Measurements from ENCODE around the gene GPS1. TPM values are rescaled to one million over a fixed set of nuclear protein-coding genes. Genes with fewer than 3 reads are reported as not detected.
A peak's percentile ranks its signal among the peaks of the same experiment; 100 is the strongest.

The GPS1 gene
- total and polyA plus RNA-seq, 9 of the 15 experiments (the other 6 are each of a cell fraction or from before 2014, with no cell fraction given) = 3.1 to 167 (median 69.9) TPM

- TF ChIP-seq THRA (IDR thresholded peaks at IDR 0.05) = no peak
- TF ChIP-seq NRF1 (conservative IDR thresholded peaks at IDR 0.05 in 1 of 2, IDR thresholded peaks at IDR 0.05 in 1 of 2) = peak; percentile 87 to 89
- no peak for TF ChIP-seq MIER1 (IDR thresholded peaks at IDR 0.05; ENCODE audit: low read depth)
- TF ChIP-seq RNF2 (IDR thresholded peaks at IDR 0.05) = peak; percentile 71
- peak; percentile 66 for TF ChIP-seq NEUROD1 (IDR thresholded peaks at IDR 0.05; ENCODE audit: borderline replicate concordance, low read depth, low read length, partially characterized antibody)
- TF ChIP-seq KAT2B (IDR thresholded peaks at IDR 0.05; ENCODE audit: low read depth, low read length) = no peak
- TF ChIP-seq ZNF24 (IDR thresholded peaks at IDR 0.05) = no peak
- TF ChIP-seq ELF2 (CRISPR knock-in tag; IDR thresholded peaks at IDR 0.05) = no peak
- TF ChIP-seq FOXM1 (IDR thresholded peaks at IDR 0.05; ENCODE audit: low read depth) = no peak; the same call in 1 of the 2 replicates
- 0 out of 2 replicates have a peak, but pooled peaks have one; percentile 32 for TF ChIP-seq FOXM1 (CRISPR knock-in tag; IDR thresholded peaks at IDR 0.05; ENCODE audit: low read depth)
- peak; percentile 80 for TF ChIP-seq VEZF1 (CRISPR knock-in tag; IDR thresholded peaks at IDR 0.05)
- no peak for TF ChIP-seq ZNF239 (CRISPR knock-in tag; IDR thresholded peaks at IDR 0.05)
- TF ChIP-seq ZNF639 (CRISPR knock-in tag; conservative IDR thresholded peaks at IDR 0.05 in 1 of 2, IDR thresholded peaks at IDR 0.05 in 1 of 2) = peak in 1 of 2 experiments; percentile 40; a peak in 1 of 4 replicates
- TF ChIP-seq, protein P1, sequence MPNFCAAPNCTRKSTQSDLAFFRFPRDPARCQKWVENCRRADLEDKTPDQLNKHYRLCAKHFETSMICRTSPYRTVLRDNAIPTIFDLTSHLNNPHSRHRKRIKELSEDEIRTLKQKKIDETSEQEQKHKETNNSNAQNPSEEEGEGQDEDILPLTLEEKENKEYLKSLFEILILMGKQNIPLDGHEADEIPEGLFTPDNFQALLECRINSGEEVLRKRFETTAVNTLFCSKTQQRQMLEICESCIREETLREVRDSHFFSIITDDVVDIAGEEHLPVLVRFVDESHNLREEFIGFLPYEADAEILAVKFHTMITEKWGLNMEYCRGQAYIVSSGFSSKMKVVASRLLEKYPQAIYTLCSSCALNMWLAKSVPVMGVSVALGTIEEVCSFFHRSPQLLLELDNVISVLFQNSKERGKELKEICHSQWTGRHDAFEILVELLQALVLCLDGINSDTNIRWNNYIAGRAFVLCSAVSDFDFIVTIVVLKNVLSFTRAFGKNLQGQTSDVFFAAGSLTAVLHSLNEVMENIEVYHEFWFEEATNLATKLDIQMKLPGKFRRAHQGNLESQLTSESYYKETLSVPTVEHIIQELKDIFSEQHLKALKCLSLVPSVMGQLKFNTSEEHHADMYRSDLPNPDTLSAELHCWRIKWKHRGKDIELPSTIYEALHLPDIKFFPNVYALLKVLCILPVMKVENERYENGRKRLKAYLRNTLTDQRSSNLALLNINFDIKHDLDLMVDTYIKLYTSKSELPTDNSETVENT (CRISPR knock-in tag; IDR thresholded peaks at IDR 0.05) = peak; percentile 79
- TF ChIP-seq ZNF699 (CRISPR knock-in tag; IDR thresholded peaks at IDR 0.05; ENCODE audit: insufficient replicate concordance) = no peak
- no peak for TF ChIP-seq ZNF175 (CRISPR knock-in tag; IDR thresholded peaks at IDR 0.05; ENCODE audit: low read depth)
- TF ChIP-seq, protein P2, sequence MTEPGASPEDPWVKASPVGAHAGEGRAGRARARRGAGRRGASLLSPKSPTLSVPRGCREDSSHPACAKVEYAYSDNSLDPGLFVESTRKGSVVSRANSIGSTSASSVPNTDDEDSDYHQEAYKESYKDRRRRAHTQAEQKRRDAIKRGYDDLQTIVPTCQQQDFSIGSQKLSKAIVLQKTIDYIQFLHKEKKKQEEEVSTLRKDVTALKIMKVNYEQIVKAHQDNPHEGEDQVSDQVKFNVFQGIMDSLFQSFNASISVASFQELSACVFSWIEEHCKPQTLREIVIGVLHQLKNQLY (CRISPR knock-in tag; conservative IDR thresholded peaks at IDR 0.05) = 0 out of 4 replicates have a peak, but pooled peaks of 1 of the 2 experiments have one; percentile 29
These were observed 14.4 kb upstream of the GPS1 start, which contains the start of gene DCXR (continued) for GRCh38 chr17:82037092-82037888.

Data from K562 (cell line).